HG03025 (cell line): ENCODE measurements around the gene HCK.

Experiments used
- ATAC-seq: cut with Tn5 transposase; IDR thresholded peaks from one replicate; pipeline ENCODE4 v1.9.1; 2021; ENCODE audit warnings: mild to moderate bottlenecking, moderate library complexity; ENCODE audit not compliant: unreplicated experiment, low FRiP score

Gene HCK

GRCh38 chr20:32056708-32057483 is 4.9 kb downstream of the HCK start:
- no peak for ATAC-seq

- ATAC-seq: no peak
Observed at GRCh38 chr20:32057656-32058184, 5.7 kb downstream of the HCK start.

DNA sequence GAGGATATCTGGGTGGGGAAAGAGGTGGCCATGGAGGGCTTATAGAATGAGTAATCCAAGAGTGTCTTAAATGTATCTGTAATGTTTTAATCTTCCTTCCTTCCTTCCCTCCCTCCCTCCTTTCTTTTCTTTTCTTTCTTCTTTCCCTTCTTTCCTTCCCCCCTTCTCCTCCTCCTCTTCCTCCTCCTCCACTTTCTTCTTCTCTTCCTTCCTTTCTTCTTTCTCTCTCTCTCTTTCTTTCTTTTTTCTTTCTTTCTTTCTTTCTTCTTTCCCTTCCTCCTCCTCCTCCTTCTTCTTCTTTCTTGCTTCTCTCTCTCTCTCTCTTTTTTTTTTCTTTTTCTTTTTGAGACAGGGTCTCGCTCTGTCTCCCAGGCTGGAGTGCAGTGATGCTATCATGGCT is 7.1 kb downstream of the HCK start:
- ATAC-seq: no peak

GRCh38 chr20:32062776-32063170 is 10.7 kb downstream of the HCK start:
- no peak for ATAC-seq

DNA sequence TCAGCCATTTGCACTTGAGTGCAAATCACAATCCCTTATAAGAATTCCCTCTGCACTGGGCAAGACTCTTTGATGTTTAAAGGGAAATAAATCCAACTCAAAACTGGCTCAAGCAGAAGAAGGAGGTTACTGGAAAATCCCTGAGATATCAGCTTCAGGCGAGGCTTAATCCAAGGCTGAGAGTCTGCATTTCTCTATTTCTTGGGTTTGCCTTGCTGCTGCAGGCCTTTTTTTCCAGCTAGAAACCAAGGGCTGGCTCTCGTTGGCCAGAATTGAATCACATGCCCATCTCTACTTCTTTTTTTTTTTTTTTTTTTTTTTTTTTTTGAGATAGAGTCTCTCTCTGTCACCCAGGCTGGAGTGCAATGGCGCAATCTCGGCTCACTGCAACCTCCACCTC is 11.7 kb downstream of the HCK start:
- no peak for ATAC-seq

DNA sequence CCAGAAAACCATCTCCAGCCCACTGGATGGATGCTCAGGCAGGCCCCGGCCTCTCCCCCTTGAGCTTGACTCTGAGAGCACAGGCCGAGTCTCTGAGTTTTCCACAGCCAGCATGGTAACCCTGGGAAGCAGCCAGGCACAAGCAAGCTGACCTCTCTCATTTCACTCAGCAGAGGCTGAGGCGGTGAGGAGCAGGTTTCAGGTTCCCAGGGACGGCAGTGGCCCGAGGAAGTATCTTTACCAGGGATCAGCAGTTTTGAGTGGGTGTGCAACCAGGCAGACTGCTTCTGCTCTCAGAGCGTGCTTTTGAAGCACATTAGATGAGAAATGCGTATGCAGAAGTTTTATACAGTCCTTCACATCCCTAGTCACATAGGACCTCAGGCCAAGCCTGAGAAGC is 12.6 kb downstream of the HCK start:
- ATAC-seq: no peak

- ATAC-seq: no peak
Observed at GRCh38 chr20:32067234-32067821, 15.3 kb downstream of the HCK start.

DNA sequence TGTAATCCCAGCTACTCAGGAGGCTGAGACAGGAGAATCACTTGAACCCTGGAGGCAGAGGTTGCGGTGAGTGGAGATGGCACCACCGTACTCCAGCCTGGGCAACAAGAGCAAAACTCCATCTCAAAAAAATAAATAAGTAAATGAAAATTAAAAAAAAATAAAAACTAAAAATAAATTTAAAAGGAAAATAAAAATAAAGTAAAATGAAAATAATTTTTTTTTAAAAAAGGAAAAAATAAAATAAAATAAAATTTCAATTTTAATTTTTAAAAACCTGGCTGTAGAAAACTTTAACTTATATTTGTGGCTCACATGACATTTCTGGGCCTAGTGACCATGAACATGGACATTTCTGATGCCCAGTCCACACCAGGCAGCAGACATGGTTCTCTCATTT is 16.1 kb downstream of the HCK start:
- ATAC-seq: no peak

DNA sequence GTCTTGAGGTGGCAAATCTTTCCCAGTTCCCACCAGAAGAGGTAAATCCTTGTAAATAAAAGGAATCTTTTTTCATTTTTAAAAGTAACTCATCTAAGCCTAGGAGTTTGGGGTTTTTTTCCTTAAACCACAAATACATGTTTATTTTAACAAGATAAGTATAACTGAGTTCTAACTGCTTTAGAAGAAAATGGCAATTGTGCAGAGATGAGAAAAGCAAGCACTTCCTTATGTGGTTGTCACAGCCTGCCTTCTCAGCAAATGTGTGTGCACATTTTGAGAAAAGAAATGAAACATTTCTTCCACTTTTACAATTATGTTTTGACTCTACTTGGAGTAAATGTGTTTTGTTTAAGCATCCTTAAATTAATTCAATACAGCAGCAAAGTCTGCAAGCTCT is 17.7 kb downstream of the HCK start:
- ATAC-seq: no peak

- no peak for ATAC-seq
Observed at GRCh38 chr20:32070282-32070681, 18.2 kb downstream of the HCK start.

GRCh38 chr20:32070690-32071213 is 18.7 kb downstream of the HCK start:
- ATAC-seq: no peak

- ATAC-seq: no peak
Observed at GRCh38 chr20:32071395-32072167, 19.5 kb downstream of the HCK start.

- ATAC-seq: no peak
Observed at GRCh38 chr20:32072168-32072750, 20.2 kb downstream of the HCK start.

DNA sequence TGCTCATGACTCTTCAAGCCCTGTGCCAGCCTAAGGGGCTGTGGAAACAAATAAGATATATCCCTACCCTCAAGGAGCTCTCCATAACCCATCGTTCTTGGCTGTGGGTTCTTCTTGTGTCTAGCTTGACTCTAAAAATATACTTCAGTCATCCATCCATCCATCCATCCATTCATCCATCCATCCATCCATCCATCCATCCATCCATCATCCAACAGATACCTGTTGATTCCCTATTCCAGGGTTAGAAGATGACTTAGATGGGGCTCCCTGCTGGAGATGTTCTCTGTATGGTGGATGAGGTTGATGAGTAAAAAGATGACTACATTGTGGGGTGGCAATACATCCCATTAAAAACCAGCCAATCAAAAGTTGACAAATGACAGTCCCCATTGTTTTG is 23.5 kb downstream of the HCK start:
- no peak for ATAC-seq

DNA sequence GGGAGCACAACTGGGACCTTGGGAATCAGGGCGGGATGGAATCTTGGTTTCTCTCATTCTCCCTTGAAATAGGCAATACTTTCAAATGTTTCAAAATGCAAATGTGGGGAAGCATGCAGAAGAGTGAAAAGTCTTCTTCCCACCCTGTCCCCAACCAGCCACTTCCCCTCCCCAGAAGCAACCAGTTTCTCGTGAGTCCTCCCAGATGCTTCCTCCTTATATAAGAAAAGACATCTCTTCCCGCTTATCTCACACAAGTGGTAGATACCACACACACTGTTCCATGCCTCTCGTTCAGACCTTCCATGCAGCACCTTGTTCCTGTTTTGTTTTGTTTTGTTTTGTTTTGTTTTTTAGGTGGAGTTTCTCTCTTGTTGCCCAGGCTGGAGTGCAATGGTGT is 25.1 kb downstream of the HCK start:
- no peak for ATAC-seq

GRCh38 chr20:32078322-32078721 is 26.3 kb downstream of the HCK start:
- ATAC-seq: no peak

DNA sequence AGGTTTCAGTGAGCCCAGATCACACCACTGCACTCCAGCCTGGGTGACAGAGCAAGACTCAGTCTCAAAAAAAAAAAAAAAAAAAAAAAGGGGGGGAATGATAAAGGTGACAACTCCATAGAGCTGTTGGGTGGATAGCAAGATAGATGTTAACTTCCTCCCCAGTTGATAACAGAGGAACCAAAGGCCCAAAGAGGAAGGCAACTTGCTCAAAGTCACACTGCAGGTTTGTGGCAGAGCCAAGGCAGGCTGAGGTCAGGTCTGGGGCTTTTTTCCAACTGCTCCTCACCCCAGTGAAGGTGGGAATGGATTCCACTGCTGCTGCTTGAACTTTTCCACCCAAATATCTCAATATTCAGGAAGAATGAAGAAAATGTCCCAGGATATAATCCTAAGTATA is 26.7 kb downstream of the HCK start:
- ATAC-seq: no peak

- ATAC-seq: no peak
Observed at GRCh38 chr20:32079655-32080109, 27.6 kb downstream of the HCK start.

GRCh38 chr20:32080783-32081182 is 28.7 kb downstream of the HCK start:
- ATAC-seq: no peak

DNA sequence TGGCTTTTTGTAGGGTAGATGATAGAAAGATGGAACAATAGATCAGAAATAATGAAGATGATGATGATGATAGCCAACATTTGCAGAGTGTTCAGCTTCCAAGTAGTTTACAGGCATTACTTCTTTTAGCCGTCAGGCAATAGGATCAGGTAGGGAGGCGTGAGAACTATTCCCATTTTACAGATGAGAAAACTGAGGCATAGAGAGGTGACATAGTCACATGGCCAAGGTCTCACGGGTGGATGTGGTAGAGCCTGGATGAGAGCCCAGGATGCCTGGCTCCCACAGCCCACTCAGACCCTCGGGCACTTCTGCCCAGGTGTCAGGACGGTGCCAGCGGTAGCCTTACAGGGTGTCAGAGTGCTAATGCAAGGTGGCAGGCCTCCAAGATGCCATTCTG is 31.4 kb downstream of the HCK start:
- ATAC-seq: no peak

DNA sequence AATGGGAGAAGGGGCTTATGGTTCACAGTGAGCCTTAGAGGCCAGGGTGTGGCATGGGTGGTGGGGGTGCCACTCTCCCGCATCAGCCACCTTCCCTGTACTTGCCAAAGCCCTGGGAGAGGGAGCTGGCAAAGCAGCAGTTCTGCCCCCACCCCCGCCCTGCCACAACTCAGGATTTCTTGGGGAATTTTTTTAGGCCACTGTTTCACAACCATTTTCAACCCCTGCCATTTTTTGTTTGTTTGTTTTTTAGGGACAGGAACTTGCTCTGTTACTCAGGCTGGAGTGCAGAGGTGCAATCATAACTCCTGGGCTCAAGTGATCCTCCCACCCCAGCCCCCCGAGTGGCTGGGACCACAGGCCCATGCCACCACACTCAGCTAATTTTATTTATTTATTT is 35.0 kb downstream of the HCK start:
- no peak for ATAC-seq
